HCT116 (cell line): ENCODE measurements around the gene RABL6. TPM values are rescaled to one million over a fixed set of nuclear protein-coding genes. Genes with fewer than 3 reads are reported as not detected.

Experiments
- ATAC-seq: fragments of 200-7000 bp; cut with Tn5 transposase; 2 replicates; pipeline ENCODE4 v1.9.1; 2020; ENCODE audit warnings: mild to moderate bottlenecking, moderate library complexity
- BruUV-seq: library from RNA; stranded (reverse); fragments of 400-500 nt; replicated peaks from 2 replicates; lab custom pipeline; 2021; lab: Mats Ljungman, UMichigan
- CTCF ChIA-PET: fragments of 300-600 bp; sonication (Branson Sonifier 250); formaldehyde crosslinking; loops from one replicate; lab custom pipeline; 2021; ENCODE audit warnings: antibody characterized with exemption; lab: Charles Lee
- POLR2A ChIA-PET: fragments of 300-600, 350-600 bp; sonication (Branson Sonifier 250); formaldehyde crosslinking; loops from one replicate; lab custom pipeline; 2021; ENCODE audit warnings: antibody characterized with exemption; lab: Charles Lee
- RAD21 ChIA-PET, 2 experiments: fragments of 300-600 bp; sonication (Branson Sonifier 250); formaldehyde crosslinking; loops; one replicate each; lab custom pipeline; 2023; ENCODE audit warnings: low total read pairs in 2 of 2; ENCODE audit not compliant: uncharacterized antibody in 2 of 2, unreplicated experiment in 2 of 2, low non-redundant PET in 1 of 2; lab: Charles Lee
- DNase-seq: peaks from one replicate; pipeline ENCODE4 v3.0.0-alpha.2; 2010; ENCODE audit warnings: low read depth, low spot score
- H2AFZ ChIP-seq: fragments of 200-600 bp; shearing (Covaris generic), sonication (generic); 2 replicates; pipeline ENCODE4 v1.6.1; 2017; ENCODE audit warnings: low read depth, mixed run types, mixed read lengths, antibody characterized with exemption, low read length; ENCODE audit not compliant: poor library complexity, severe bottlenecking
- H3K27ac ChIP-seq: 2 replicates; pipeline ENCODE4 v1.5.1; 2012; ENCODE audit warnings: low read depth, low read length
- H3K27me3 ChIP-seq: fragments of 200-600 bp; sonication (generic); 2 replicates; pipeline ENCODE4 v1.6.1; 2016; ENCODE audit warnings: mixed run types, low read length, mixed read lengths; ENCODE audit not compliant: insufficient read depth
- H3K36me3 ChIP-seq, 2 experiments: fragments of 200-500 bp in 1 of 2; fragments of 200-600 bp in 1 of 2; sonication (Bioruptor generic) in 1 of 2; sonication (generic) in 1 of 2; 2 replicates each; pipeline versions ENCODE4 v1.5.1 to v1.6.1; 2014 to 2016; ENCODE audit warnings: low read length in 2 of 2, inconsistent platforms in 1 of 2, mixed read lengths in 1 of 2, mixed run types in 1 of 2; ENCODE audit not compliant: insufficient read depth in 2 of 2, control insufficient read depth in 1 of 2
- H3K4me1 ChIP-seq, 2 experiments: fragments of 200-600 bp in 1 of 2; sonication (generic) in 1 of 2; 2 replicates each; pipeline versions ENCODE4 v1.5.1 to v1.6.1; 2012 to 2017; ENCODE audit warnings: low read length in 2 of 2, inconsistent platforms in 1 of 2, mild to moderate bottlenecking in 1 of 2, mixed read lengths in 1 of 2, mixed run types in 1 of 2, moderate library complexity in 1 of 2; ENCODE audit not compliant: insufficient read depth in 2 of 2, control insufficient read depth in 1 of 2
- H3K4me2 ChIP-seq: fragments of 200-600 bp; sonication (generic); 2 replicates; pipeline ENCODE4 v1.6.1; 2017; ENCODE audit warnings: mixed run types, low read length, mixed read lengths
- H3K4me3 ChIP-seq, 2 experiments: fragments of 200-600 bp in 1 of 2; sonication (generic) in 1 of 2; replicated peaks in 1 of 2; 2 replicates each; pipeline ENCODE4 v1.5.1; 2011 to 2016; ENCODE audit warnings: low read length in 2 of 2, control low read depth in 1 of 2, low read depth in 1 of 2, mild to moderate bottlenecking in 1 of 2, mixed read lengths in 1 of 2, mixed run types in 1 of 2
- H3K79me2 ChIP-seq: fragments of 200-600 bp; sonication (generic); 2 replicates; pipeline ENCODE4 v1.6.1; 2017; ENCODE audit warnings: mild to moderate bottlenecking, mixed run types, low read length, moderate library complexity, mixed read lengths; ENCODE audit not compliant: insufficient read depth
- H3K9ac ChIP-seq: fragments of 200-600 bp; sonication (generic); 2 replicates; pipeline ENCODE4 v1.6.1; 2016; ENCODE audit warnings: low read length, mixed read lengths
- H3K9me2 ChIP-seq: fragments of 200-600 bp; sonication (generic), shearing (Covaris generic); 2 replicates; pipeline ENCODE4 v1.6.1; 2017; ENCODE audit warnings: mixed run types, mild to moderate bottlenecking, moderate library complexity; ENCODE audit not compliant: insufficient read depth
- H3K9me3 ChIP-seq, 2 experiments: fragments of 200-500 bp in 1 of 2; fragments of 200-600 bp in 1 of 2; sonication (Bioruptor generic) in 1 of 2; sonication (generic) in 1 of 2; 2 replicates each; pipeline ENCODE4 v1.6.1; 2014 to 2017; ENCODE audit warnings: low read length in 2 of 2, mixed read lengths in 2 of 2, inconsistent platforms in 1 of 2, low read depth in 1 of 2, mild to moderate bottlenecking in 1 of 2, mixed run types in 1 of 2, moderate library complexity in 1 of 2; ENCODE audit not compliant: control insufficient read depth in 1 of 2, insufficient read depth in 1 of 2
- H4K20me1 ChIP-seq: fragments of 200-600 bp; sonication (generic), shearing (Covaris generic); 2 replicates; pipeline ENCODE4 v1.6.1; 2017; ENCODE audit warnings: mixed run types, mild to moderate bottlenecking, moderate library complexity; ENCODE audit not compliant: insufficient read depth
- CBX3 ChIP-seq: IDR thresholded peaks from 2 replicates; pipeline ENCODE4 v1.6.1; 2012; ENCODE audit warnings: low read depth
- CEBPB ChIP-seq: IDR thresholded peaks from 2 replicates; pipeline ENCODE4 v1.6.1; 2012; ENCODE audit warnings: low read depth
- EGR1 ChIP-seq: IDR thresholded peaks from 2 replicates; pipeline ENCODE4 v1.6.1; 2012; ENCODE audit warnings: low read depth
- ELF1 ChIP-seq: IDR thresholded peaks from 2 replicates; pipeline ENCODE4 v1.6.1; 2012; ENCODE audit warnings: low read depth, borderline replicate concordance
- EZH2 ChIP-seq: fragments of 200-600 bp; sonication (generic); IDR thresholded peaks from 2 replicates; pipeline ENCODE4 v1.6.1; 2017; ENCODE audit warnings: antibody characterized with exemption, mixed run types
- FOSL1 ChIP-seq: IDR thresholded peaks from 2 replicates; pipeline ENCODE4 v1.6.1; 2012; ENCODE audit warnings: low read depth
- JUND ChIP-seq: IDR thresholded peaks from 2 replicates; pipeline ENCODE4 v1.6.1; 2012
- RAD21 ChIP-seq: IDR thresholded peaks from 2 replicates; pipeline ENCODE4 v1.6.1; 2012; ENCODE audit warnings: low read depth, mild to moderate bottlenecking
- REST ChIP-seq: IDR thresholded peaks from 2 replicates; pipeline ENCODE4 v1.6.1; 2012; ENCODE audit warnings: low read depth
- SIN3A ChIP-seq: IDR thresholded peaks from 2 replicates; pipeline ENCODE4 v1.6.1; 2012; ENCODE audit warnings: low read depth
- SP1 ChIP-seq: IDR thresholded peaks from 2 replicates; pipeline ENCODE4 v1.6.1; 2012; ENCODE audit warnings: low read depth
- SRF ChIP-seq: IDR thresholded peaks from 2 replicates; pipeline ENCODE4 v1.6.1; 2012; ENCODE audit warnings: low read depth
- ZBTB33 ChIP-seq: IDR thresholded peaks from 2 replicates; pipeline ENCODE4 v1.6.1; 2011; ENCODE audit warnings: mild to moderate bottlenecking, low read length, moderate library complexity; ENCODE audit not compliant: insufficient replicate concordance; ENCODE audit errors: extremely low read depth
- ZFX ChIP-seq: fragments of 450-650 bp; IDR thresholded peaks from 2 replicates; pipeline ENCODE4 v1.6.1; 2017
- intact Hi-C: fragments of 100-400 bp; cut with micrococcal nuclease; formaldehyde crosslinking; loops from 2 replicates; pipeline ENCODE4 v1.10.0; 2022
- total RNA-seq: library from RNA; stranded (reverse); gene quantifications from one replicate; pipeline ENCODE4 v1.2.1, GENCODE V29; 2021; ENCODE audit not compliant: unreplicated experiment

Gene RABL6
- total RNA-seq, 1 experiment from 2014 or later: 98.6 TPM

- Histone ChIP-seq H3K27me3 (no peaks in the 10 kb centered on the region), H3K9ac (no peak overlapping the region), H4K20me1 (no peaks in the 10 kb centered on the region), H2AFZ (no peak overlapping the region), H3K79me2 (no peaks in the 10 kb centered on the region), H3K9me3 (no peaks in the 10 kb centered on the region; a peak in 1 of 4 replicates), H3K27ac (no peak overlapping the region), H3K4me3 (no peak overlapping the region), H3K36me3 (no peaks in the 10 kb centered on the region), H3K4me1 (no peaks in the 10 kb centered on the region), H3K4me2 (no peak overlapping the region), H3K9me2 (no peaks in the 10 kb centered on the region)
- ATAC-seq (no peak), DNase-seq (no peak)
- CTCF ChIA-PET: no interaction called here
- RAD21 ChIA-PET: no interaction called here
- intact Hi-C loops: no loop called here
- BruUV-seq: no TSS peak
- POLR2A ChIA-PET: interaction anchor here (0.8 to 1.2 kb wide), 2 partner anchors 11 to 15 kb away, joined by 3 to 4 read pairs; no protein-coding TSS in a partner anchor
- TF ChIP-seq SIN3A: no peak
- TF ChIP-seq CEBPB: no peak
- TF ChIP-seq CBX3: no peak
- TF ChIP-seq JUND: no peak
- TF ChIP-seq ELF1: no peak
- TF ChIP-seq FOSL1: no peak
- TF ChIP-seq REST: no peak
- no peak for TF ChIP-seq SRF
- TF ChIP-seq EZH2: no peak
- no peak for TF ChIP-seq ZFX
- TF ChIP-seq RAD21: no peak
- TF ChIP-seq SP1: no peak
- no peak for TF ChIP-seq ZBTB33
- TF ChIP-seq EGR1: no peak
These were observed 67.4 kb downstream of the RABL6 start for GRCh38 chr9:136875155-136875554.
